GM21576 (cell line): ENCODE results near the gene DOCK6.

Experiments
- ATAC-seq: cut with Tn5 transposase; IDR thresholded peaks from one replicate; pipeline ENCODE4 v1.9.1; 2021; ENCODE audit warnings: mild to moderate bottlenecking, moderate library complexity; ENCODE audit not compliant: unreplicated experiment

The DOCK6 gene, protein sequence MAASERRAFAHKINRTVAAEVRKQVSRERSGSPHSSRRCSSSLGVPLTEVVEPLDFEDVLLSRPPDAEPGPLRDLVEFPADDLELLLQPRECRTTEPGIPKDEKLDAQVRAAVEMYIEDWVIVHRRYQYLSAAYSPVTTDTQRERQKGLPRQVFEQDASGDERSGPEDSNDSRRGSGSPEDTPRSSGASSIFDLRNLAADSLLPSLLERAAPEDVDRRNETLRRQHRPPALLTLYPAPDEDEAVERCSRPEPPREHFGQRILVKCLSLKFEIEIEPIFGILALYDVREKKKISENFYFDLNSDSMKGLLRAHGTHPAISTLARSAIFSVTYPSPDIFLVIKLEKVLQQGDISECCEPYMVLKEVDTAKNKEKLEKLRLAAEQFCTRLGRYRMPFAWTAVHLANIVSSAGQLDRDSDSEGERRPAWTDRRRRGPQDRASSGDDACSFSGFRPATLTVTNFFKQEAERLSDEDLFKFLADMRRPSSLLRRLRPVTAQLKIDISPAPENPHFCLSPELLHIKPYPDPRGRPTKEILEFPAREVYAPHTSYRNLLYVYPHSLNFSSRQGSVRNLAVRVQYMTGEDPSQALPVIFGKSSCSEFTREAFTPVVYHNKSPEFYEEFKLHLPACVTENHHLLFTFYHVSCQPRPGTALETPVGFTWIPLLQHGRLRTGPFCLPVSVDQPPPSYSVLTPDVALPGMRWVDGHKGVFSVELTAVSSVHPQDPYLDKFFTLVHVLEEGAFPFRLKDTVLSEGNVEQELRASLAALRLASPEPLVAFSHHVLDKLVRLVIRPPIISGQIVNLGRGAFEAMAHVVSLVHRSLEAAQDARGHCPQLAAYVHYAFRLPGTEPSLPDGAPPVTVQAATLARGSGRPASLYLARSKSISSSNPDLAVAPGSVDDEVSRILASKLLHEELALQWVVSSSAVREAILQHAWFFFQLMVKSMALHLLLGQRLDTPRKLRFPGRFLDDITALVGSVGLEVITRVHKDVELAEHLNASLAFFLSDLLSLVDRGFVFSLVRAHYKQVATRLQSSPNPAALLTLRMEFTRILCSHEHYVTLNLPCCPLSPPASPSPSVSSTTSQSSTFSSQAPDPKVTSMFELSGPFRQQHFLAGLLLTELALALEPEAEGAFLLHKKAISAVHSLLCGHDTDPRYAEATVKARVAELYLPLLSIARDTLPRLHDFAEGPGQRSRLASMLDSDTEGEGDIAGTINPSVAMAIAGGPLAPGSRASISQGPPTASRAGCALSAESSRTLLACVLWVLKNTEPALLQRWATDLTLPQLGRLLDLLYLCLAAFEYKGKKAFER (N-terminal part only)

DNA sequence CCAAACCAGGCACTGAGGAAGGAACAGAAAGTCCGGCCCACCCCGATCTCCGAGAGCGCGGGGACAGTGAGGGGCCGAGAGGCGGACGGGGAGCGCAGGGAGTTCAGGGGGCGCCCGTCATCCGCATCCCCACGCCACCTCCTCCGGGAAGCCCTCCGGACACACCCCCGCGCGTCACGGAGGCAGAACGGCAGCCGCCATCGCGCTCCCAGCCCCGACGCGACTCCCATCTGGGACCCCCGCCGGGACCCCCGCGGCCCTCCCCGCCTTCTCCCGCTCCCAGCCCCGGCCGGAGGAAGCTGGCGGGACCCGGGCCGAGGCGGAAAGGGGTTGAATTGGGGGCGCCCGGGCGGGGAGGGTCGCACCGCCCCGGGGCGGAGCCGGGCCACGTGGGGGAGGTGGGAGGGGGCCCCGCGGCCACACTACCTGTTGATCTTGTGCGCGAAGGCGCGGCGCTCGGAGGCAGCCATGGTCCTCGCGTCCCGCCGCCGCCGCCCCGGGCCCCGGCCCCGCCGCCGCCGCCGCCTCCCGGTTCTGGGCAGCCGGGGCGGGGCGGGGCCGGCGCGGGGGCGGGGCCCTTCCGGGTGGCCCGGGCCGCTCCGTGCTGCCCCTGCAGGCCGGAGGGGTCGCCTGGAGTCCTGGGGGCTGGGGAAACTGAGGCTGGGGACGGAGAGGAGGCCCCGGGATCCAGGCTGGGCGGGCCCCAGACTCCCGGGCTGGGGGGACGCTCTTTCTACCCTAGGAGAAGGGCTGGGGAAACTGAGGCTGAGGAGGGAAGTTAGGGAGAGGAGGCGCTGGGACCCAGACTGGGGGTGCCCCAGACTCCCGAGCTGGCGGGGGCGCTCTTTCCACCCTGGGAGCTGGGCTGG is at the start of gene DOCK6:
TSS of gene DOCK6 (minus strand) at position 554 of the 869 bp plus-strand sequence. CDS start at position 470, 84 bp downstream.
- ATAC-seq, result no peak

DNA sequence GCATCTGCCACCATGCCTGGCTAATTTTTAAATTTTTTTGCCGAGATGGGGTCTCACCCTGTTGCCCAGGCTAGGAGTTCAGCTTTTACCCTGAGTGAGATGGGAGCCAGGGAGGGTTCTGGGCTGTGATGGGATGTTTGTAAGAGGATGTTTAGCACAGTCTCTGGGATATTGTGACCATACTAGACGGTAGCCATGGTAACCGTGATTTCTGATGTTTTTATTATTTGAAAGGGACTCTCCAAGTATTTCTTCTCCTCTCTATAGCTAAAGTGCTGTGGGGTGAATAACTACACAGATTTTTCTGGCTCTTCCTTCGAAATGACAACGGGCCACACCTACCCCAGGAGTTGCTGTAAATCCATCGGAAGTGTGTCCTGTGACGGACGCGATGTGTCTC is 44.0 kb upstream of the DOCK6 start:
- ATAC-seq, result no peak

DNA sequence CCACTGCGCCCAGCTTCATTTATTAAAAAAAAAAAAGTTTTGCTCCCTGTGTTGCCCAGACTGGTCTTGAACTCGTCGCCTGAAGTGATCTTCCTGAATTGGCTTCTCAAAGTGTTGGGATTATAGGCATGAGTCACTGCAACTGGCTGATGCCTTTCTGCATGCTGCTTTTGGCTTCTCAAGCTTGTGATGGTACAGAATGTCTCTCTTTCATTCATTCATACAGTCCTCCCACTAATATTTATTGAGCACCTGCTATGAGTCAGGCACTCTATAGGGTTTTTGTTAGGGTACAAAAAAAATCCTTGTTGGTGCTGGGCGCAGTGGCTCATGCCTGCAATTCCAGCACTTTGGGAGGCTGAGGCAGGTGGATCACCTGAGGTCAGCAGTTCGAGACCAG is 42.6 kb upstream of the DOCK6 start:
- ATAC-seq, result no peak

DNA sequence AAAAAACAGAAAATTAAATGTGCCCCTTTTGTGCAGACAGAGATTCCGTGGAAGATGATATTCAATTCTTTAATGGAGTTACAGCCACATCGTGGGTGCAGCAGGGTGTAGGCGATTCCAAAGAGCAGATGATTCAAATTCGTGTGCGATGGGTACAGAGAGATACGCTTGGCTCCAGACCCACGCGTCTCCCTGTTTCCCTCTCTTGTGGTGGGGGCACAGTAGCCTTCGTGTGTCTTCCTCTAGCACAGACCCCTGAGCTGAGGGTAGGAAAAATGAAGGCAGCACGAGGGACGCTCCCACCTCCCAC is 38.4 kb upstream of the DOCK6 start:
- no peak for ATAC-seq

DNA sequence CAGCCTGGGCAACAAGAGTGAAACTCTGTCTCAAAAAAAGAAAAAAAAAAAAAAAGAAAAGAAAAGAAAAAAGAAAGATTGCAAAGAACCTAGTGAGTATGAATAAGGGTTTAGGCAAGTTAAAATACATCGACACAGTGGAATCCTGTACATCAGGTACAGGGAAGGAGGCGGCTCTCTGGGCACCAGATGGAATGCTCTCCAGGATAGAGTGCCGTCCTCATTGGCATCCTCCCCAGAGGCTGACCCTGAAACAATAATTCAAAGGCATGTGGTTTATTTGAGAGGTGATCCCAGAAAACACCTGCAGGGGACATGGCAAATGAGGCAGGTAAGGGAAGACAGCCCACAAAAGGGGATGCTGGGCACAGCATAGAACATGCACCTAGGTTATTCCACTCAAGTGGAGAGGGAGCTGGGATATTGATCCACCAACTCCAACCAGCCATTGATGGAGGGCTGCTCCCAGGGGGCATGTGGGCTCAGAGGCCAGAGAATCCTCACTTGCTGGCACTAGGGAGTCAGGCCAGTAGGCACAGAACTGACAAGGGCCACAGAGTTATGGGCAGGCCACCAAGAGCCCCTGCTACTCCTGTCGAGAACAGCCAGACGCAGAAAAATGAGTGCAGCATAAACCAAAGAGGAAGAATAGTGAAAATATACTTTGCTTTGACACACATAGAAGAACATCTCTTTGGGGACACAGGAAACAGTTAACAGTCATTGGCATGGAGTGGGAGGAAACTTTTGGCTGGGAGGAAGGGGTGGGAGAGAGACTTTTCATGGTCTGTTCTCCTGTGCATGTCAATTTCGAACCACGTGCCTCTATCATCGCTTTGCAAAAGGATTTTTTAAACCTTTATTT is 37.9 kb upstream of the DOCK6 start:
- no peak for ATAC-seq

DNA sequence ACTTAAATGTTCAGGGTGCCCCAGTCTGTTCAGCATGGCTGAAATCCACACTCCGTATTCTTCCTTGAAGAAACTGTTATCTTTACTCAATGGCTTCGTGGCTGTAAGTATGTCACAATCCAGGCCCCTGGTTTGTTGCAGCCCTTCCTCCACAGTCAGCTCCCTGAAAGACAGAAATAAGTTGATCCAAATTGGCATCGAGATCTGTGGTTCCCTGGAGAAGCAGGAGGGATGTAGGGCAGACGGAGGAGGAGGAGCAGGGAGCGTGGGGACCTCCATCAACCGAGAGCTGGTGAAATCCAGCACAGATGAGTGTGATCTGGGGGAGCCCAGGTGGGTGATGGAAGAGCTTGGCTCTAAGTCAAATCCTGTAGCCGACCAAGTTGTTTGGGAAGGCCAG is 33.9 kb upstream of the DOCK6 start:
- no peak for ATAC-seq

DNA sequence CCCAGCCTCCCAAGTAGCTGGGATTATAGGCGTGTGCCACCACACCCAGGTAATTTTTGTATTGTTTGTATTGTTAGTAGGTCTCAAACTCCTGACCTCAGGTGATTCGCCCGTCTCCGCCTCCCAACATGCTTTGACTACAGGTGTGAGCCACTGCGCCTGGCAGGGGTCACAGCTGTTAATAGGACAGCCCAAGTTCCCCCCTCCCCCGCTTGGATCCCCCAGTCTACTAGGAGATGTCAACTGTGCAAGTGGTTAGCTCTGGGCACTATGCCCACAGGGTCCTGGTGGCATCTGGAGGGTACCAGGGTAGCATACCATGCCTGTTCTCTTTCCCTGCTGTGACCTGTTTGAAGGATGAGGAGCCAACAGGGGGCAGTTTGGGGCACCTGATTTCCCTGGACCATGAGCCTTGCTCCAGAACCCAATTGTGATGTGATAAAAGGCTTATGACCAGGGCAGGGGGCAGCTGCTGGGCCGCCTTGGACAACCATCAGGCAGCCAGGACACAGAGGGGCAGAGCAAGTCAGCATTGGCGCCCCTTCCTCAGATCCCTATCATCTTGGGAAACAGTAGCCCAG is 33.4 kb upstream of the DOCK6 start, which contains the start of gene TSPAN16:
TSS of gene TSPAN16 (plus strand) at position 496 of the 581 bp plus-strand sequence. CDS start 138 bp downstream, outside the sequence.
- no peak for ATAC-seq

DNA sequence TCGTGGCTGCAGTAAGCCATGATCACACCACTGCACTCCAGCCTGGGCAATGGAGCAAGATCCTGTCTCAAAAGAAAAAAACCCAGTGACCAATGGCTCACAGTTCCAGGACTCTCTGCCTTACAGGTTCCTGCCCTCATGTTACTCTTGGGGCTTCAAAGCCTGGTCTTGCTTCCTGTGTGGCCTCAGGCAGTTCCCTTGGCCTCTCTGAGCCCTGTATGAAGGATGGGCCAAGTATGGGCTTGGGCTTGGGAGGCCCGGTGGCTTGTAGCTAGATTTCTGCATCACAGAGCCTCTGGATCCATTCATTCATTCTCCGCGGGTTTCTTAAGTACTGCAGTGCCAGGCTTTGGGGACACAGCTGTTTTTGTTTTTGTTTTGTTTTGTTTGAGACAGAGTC is 32.9 kb upstream of the DOCK6 start:
- ATAC-seq, result no peak

DNA sequence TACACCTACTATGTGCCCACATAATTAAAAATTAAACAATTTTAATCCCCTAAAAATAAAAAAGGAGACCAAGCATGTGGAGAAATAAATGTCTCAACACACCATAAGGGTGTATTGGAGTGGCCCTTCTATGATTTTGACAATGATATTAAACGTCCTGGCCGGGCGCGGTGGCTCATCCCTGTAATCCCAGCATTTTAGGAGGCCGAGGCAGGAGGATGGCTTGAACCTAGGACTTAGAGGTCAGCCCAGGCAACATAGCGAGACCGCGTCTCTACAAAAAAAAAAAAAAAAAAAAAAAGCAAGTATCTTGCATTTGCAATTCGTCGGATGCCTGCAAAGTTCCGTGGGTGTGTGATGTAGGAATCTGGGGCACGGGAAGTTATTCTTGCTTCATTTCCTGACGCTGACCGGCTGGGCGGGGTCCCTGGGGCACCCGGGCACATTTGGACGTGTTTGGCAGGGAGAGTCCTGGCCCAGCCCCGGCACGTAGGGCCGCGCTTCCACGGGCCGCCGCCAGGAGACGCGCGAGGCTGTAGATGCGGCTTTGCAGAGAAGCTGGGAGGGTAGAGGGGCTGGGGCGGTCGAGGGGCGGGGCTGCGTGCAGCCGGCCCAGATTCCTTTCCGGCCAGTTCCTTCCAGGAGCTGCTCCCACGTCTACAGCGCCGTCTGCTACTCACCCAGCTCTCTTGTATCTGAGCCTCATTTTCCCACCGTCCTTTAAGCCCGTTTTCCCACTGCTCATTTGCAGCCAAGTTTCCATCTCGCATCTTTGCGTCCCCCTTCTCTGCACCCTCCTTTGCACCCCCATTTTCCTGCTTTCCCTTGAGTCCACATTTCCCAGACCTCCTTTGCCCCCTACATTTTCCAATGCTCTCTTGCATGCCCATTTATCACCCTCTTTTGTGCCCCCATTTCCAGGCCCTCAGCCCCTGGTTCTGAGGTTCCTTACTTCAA is 31.4 kb upstream of the DOCK6 start:
- no peak for ATAC-seq

DNA sequence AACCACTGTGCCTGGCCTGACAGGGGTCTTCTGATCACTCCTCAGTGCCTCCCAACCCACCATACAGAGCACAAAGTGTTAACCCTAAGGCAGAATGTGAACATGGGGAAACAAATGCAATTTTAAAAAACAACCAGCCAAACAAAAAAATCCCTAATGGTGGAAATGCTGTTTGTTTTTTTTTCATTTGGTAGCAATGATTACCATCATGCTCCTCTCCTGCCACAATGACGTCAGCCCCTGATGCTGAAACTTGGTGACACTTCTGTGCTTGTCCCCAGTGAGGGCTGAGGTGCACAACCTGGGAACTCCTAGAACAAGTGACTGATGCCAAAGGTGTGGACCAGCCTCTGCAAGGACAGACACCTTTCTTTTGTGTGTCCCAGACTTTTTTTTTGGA is 29.7 kb upstream of the DOCK6 start:
- ATAC-seq, result no peak

DNA sequence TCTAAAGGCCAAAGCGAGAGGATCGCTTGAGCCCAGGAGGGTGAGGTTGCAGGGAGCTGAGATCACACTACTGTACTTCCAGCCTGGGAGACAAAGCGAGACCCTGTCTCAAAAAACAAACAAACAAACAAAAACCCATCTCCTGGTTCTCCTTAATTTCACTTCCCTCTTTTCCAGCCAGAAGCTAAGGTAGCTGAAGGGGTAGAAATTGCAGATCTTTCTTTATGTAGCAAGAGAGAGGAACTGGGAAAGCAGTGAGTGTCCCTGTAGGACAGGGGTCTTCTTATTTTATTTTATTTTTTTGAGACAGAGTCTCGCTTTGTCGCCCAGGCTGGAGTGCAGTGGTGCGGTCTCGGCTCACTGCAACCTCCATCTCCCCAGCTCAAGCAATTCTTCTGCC is 29.1 kb upstream of the DOCK6 start:
- no peak for ATAC-seq

DNA sequence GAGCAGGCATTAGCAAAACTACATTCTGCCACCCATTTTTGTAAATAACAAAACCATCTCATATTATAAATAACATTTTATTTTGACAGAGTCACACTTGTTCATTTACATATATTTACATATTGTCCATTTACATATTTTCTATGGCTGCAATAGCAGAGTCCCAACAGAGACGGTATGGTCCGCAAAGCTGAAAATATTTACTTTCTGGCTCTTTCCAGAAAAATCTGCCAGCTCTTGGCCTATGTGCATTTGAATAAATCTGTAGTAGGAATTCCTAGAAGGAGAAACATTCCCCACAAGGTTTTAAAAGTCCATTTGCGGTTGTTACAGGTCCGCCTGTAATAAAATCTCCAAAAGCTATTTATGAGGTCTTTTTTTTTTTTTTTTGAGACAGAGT is 27.9 kb upstream of the DOCK6 start:
- no peak for ATAC-seq

DNA sequence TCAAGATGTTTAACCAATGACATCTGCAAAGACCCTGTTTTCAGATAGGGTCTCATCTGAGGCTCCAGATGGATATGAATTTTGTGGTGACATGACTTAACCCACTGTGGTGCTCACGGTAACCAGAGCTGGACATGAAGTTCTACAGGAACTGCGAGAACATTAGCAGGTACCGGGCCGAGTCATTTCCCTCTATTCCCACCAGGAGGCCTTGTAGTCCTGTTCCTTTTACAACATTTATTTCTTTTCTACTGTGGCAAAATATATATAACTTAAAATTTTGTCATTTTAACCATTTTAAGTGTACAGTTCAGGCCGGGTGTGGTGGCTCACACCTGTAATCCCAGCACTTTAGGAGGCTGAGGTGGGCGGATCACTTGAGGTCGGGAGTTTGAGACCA is 26.0 kb upstream of the DOCK6 start:
- ATAC-seq, result no peak

DNA sequence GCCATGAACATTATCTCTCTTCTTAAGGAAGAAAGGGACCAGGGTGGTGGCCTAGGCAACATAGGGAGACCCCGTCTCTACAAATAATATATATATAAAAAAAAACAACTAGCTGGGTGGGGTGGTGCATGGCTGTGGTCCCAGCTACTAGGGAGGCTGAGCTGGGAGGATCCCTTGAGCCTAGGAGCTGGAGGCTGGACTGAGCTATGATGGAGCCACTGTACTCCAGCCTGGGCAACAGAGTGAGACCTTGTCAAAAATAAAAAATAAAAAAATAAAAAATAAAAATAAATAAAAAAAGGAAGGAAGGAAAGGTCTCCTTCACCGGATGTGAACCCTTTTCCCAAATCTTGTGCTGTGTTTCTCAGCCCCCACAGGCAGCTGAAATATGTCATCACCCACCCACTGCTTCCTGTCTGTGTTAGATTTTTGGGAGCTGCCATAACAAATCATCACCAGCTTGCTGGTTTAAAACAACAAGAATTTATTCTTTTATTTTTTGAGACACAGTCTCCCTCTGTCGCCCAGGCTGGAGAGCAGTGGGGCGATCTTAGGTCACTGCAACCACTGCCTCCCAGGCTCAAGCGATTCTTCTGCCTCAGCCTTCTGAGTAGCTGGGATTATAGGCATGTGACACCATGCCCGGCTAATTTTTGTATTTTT is 24.1 kb upstream of the DOCK6 start:
- ATAC-seq, result no peak

DNA sequence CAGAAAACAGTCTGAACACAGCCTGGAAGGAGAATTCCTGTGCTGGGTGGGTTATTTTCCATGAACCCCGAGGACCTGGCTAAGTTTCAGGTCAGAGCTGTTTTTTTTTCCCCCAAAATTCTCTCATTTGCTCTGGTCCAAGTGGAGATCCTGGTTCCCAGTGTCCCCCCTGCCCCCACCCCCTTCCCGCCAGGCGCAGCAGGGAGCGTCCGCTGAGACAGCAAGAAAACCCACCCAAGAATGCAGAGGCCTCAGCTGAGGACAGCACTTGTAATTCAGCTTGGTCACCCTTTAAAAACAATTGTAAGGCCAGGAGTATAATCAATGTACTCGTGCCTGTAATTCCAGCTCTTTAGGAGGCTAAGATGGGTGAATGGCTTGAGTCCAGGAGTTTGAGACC is 22.2 kb upstream of the DOCK6 start:
- no peak for ATAC-seq

DNA sequence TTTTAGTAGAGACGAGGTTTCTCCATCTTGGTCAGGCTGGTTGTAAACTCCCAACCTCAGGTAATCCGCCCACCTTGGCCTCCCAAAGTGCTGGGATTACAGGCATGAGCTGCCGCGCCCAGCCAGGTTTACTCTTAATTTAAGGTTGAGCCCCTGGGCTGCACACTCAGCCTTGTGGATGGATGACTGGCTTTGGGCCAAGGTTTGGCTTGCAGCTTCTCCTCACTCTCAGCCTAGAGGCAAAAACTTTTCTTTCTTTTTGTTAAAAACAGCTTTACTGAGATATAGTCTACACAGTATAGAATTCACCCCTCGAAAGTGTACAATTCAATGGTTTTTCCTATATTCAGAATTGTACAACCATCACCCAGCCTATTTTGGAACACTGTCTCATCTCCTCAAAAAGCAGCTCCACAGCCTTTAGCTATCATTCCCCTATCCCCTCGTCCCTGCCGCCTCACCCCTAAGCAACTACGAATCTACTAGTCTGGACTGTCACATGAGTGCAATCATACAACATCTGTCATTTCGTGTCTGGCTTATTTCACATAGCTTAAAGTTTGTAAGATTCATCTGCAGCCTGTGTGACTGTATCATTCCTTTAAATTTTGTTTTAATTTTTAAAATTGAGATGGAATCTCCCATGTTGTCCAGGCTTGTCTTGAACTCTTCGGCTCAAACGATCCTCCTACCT is 19.2 kb upstream of the DOCK6 start:
- ATAC-seq, result no peak
